ENCODE data around the gene PPIF.

The PPIF gene

DNA sequence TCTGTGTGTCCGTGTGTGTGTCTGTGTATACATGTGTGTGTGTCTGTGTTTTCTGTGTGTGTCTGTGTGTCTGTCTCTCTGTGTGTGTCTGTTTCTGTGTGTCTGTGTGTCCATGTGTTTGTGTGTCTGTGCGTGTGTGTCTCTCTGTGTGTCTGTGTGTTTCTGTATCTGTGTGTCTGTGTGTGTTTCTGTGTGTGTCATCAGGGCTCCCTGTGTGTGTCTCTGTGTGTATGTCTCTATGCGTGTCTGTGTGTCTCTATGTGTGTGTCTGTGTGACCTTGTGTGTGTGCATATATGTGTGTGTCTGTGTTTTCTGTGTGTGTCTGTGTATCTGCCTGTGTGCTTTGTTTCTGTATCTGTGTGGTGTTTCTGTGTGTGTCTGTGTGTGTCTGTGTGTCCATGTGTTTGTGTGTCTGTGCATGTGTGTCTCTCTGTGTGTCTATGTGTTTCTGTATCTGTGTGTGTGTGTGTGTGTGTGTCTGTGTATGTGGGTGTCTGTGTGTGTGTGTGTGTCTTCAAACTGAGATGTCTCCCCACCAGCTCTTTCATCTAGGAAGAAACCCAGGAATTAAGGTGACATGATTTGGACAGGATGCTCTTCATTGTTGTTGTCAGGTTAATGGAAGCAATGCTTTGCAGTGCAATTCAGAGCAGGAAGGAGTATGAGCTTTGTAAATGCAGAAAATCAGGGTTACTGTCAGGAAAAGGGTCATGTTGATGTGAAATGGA lies 20.7 kb upstream of the PPIF start:
- TF ChIP-seq, protein P1, sequence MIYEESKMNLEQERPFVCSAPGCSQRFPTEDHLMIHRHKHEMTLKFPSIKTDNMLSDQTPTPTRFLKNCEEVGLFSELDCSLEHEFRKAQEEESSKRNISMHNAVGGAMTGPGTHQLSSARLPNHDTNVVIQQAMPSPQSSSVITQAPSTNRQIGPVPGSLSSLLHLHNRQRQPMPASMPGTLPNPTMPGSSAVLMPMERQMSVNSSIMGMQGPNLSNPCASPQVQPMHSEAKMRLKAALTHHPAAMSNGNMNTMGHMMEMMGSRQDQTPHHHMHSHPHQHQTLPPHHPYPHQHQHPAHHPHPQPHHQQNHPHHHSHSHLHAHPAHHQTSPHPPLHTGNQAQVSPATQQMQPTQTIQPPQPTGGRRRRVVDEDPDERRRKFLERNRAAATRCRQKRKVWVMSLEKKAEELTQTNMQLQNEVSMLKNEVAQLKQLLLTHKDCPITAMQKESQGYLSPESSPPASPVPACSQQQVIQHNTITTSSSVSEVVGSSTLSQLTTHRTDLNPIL (CRISPR knock-in tag; IDR thresholded peaks at IDR 0.05; ENCODE audit: low read depth) = no peak
- no peak for TF ChIP-seq OSR1 (CRISPR knock-in tag; IDR thresholded peaks at IDR 0.05)
- TF ChIP-seq ESRRG (CRISPR knock-in tag; IDR thresholded peaks at IDR 0.05) = no peak
- no peak for TF ChIP-seq TOX (CRISPR knock-in tag; IDR thresholded peaks at IDR 0.05; ENCODE audit: borderline replicate concordance)
- no peak for TF ChIP-seq ZC3H10 (CRISPR knock-in tag; IDR thresholded peaks at IDR 0.05)
- no peak for TF ChIP-seq ARNTL (CRISPR knock-in tag; IDR thresholded peaks at IDR 0.05; ENCODE audit: borderline replicate concordance, low read depth)
- no peak for TF ChIP-seq PPARA (CRISPR knock-in tag; IDR thresholded peaks at IDR 0.05; ENCODE audit: borderline replicate concordance)
- TF ChIP-seq, protein P2, sequence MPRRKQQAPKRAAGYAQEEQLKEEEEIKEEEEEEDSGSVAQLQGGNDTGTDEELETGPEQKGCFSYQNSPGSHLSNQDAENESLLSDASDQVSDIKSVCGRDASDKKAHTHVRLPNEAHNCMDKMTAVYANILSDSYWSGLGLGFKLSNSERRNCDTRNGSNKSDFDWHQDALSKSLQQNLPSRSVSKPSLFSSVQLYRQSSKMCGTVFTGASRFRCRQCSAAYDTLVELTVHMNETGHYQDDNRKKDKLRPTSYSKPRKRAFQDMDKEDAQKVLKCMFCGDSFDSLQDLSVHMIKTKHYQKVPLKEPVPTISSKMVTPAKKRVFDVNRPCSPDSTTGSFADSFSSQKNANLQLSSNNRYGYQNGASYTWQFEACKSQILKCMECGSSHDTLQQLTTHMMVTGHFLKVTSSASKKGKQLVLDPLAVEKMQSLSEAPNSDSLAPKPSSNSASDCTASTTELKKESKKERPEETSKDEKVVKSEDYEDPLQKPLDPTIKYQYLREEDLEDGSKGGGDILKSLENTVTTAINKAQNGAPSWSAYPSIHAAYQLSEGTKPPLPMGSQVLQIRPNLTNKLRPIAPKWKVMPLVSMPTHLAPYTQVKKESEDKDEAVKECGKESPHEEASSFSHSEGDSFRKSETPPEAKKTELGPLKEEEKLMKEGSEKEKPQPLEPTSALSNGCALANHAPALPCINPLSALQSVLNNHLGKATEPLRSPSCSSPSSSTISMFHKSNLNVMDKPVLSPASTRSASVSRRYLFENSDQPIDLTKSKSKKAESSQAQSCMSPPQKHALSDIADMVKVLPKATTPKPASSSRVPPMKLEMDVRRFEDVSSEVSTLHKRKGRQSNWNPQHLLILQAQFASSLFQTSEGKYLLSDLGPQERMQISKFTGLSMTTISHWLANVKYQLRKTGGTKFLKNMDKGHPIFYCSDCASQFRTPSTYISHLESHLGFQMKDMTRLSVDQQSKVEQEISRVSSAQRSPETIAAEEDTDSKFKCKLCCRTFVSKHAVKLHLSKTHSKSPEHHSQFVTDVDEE (CRISPR knock-in tag; IDR thresholded peaks at IDR 0.05) = no peak
- no peak for TF ChIP-seq ZNF8 (CRISPR knock-in tag; IDR thresholded peaks at IDR 0.05)
- TF ChIP-seq ISL1 (CRISPR knock-in tag; IDR thresholded peaks at IDR 0.05) = no peak
- TF ChIP-seq, protein P3, sequence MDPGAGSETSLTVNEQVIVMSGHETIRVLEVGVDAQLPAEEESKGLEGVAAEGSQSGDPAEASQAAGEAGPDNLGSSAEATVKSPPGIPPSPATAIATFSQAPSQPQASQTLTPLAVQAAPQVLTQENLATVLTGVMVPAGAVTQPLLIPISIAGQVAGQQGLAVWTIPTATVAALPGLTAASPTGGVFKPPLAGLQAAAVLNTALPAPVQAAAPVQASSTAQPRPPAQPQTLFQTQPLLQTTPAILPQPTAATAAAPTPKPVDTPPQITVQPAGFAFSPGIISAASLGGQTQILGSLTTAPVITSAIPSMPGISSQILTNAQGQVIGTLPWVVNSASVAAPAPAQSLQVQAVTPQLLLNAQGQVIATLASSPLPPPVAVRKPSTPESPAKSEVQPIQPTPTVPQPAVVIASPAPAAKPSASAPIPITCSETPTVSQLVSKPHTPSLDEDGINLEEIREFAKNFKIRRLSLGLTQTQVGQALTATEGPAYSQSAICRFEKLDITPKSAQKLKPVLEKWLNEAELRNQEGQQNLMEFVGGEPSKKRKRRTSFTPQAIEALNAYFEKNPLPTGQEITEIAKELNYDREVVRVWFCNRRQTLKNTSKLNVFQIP (CRISPR knock-in tag; IDR thresholded peaks at IDR 0.05; ENCODE audit: borderline replicate concordance, low read depth) = no peak
- no peak for TF ChIP-seq RARB (CRISPR knock-in tag; IDR thresholded peaks at IDR 0.05)
- ATAC-seq = no peak

DNA sequence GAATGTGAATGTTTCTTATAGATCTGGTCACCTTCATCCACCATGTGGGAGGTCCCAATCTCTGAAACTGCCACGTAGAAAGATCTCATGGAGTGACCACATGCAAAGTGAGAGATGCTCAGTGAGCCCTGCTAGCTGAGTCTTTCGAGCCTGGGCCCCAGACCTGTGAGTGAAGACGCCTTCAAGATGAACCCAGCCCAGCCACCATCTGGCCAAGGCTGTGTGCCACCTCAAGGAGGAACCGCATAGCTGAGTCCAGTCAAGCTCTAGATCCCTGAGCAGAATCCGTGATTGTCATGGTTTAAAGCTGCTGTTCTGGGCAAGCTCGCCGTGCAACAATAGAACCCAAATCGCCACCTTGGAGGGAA lies 20.2 kb upstream of the PPIF start:
- no peak for ATAC-seq
- TF ChIP-seq TCF4 (CRISPR knock-in tag; IDR thresholded peaks at IDR 0.05; ENCODE audit: borderline replicate concordance) = no peak
- TF ChIP-seq ESRRG (CRISPR knock-in tag; IDR thresholded peaks at IDR 0.05) = no peak
- no peak for TF ChIP-seq TOX (CRISPR knock-in tag; IDR thresholded peaks at IDR 0.05; ENCODE audit: borderline replicate concordance)
- TF ChIP-seq ZNF70 (CRISPR knock-in tag; IDR thresholded peaks at IDR 0.05) = no peak

DNA sequence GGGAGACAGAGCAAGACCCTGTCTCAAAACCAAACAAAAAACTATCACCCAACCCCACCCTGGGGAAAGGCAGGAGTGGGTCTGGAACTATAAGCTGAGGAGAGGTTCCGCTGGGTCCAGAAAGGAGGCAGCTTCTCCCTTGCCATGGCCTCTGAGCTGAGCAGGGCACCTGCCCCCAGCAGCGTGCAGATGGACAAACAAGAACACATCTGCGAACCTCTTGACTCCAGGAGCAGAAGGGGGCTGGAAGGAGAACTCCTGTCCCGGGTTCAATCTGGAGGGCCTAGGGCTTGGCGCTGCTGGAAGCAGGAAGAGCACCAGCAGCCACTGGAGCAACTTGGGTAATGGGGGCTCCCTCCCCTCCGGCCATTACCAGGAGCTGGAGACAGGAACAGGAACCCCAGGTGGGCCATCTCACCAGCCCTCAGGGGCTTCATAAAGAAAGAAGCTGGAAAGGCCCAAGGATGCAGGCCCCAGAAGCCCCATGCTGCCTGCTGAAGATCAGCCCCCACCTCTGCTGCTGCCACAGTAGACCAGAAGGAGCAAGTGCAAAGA lies 19.0 kb upstream of the PPIF start:
- no peak for ATAC-seq
- TF ChIP-seq, protein P2 (CRISPR knock-in tag; IDR thresholded peaks at IDR 0.05) = no peak
- no peak for TF ChIP-seq ZC3H10 (CRISPR knock-in tag; IDR thresholded peaks at IDR 0.05)
- TF ChIP-seq, protein P4, sequence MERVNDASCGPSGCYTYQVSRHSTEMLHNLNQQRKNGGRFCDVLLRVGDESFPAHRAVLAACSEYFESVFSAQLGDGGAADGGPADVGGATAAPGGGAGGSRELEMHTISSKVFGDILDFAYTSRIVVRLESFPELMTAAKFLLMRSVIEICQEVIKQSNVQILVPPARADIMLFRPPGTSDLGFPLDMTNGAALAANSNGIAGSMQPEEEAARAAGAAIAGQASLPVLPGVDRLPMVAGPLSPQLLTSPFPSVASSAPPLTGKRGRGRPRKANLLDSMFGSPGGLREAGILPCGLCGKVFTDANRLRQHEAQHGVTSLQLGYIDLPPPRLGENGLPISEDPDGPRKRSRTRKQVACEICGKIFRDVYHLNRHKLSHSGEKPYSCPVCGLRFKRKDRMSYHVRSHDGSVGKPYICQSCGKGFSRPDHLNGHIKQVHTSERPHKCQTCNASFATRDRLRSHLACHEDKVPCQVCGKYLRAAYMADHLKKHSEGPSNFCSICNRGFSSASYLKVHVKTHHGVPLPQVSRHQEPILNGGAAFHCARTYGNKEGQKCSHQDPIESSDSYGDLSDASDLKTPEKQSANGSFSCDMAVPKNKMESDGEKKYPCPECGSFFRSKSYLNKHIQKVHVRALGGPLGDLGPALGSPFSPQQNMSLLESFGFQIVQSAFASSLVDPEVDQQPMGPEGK (CRISPR knock-in tag; IDR thresholded peaks at IDR 0.05; ENCODE audit: borderline replicate concordance) = no peak
- TF ChIP-seq ZFP3 (CRISPR knock-in tag; IDR thresholded peaks at IDR 0.05) = no peak
- no peak for TF ChIP-seq ZFP30 (CRISPR knock-in tag; IDR thresholded peaks at IDR 0.05)
